ENCODE data around the gene STOM.

GRCh38 chr9:121294151-121294743 is 75.8 kb downstream of the STOM start:
- TF ChIP-seq FOXK2 (IDR thresholded peaks at IDR 0.05) (no peak), ZNF384 (IDR thresholded peaks at IDR 0.05) (no peak)

All from HEK293T (cell line).